ENCODE measurements around the gene DOHH.

GRCh38 chr19:3480383-3481091 lies 19.9 kb downstream of the DOHH start, which contains the start of gene SMIM24:
- TF ChIP-seq CTCF (IDR thresholded peaks at IDR 0.05) (no peak), POLR2A (IDR thresholded peaks at IDR 0.05) (no peak), POLR2AphosphoS5 (IDR thresholded peaks at IDR 0.05) (no peak)
